ENCODE results near the gene PITPNM3. TPM values are rescaled to one million over a fixed set of nuclear protein-coding genes. Genes with fewer than 3 reads are reported as not detected.

Gene PITPNM3
- total and polyA plus RNA-seq, 2 experiments from 2014 or later, result 0.77 to 6.5 TPM

- Histone ChIP-seq H3K27me3 (no peaks in the 10 kb centered on the region), H3K4me3 (no peak overlapping the region), H3K36me3 (no peaks in the 10 kb centered on the region), H3K27ac (no peak overlapping the region), H3K4me1 (ENCODE audit: low read depth) (peaks cover 5% of the 10 kb centered on the region), H3K9me3 (ENCODE audit: low read depth) (no peaks in the 10 kb centered on the region)
- TF ChIP-seq CTCF (IDR thresholded peaks at IDR 0.05; ENCODE audit: low read depth, low read length), result no peak
- DNase-seq (ENCODE audit: low read depth in 1 of 2, low spot score in 1 of 2), result no peak
These were observed 14.5 kb upstream of the PITPNM3 start for GRCh38 chr17:6570731-6571451.

- no peaks in the 10 kb centered on the region for H3K27me3 ChIP-seq
- no peak for DNase-seq (ENCODE audit: low read depth in 1 of 2, low spot score in 1 of 2)
- H3K36me3 ChIP-seq, result no peaks in the 10 kb centered on the region
- no peak overlapping the region for H3K27ac ChIP-seq
- no peaks in the 10 kb centered on the region for H3K4me1 ChIP-seq (ENCODE audit: low read depth)
- no peaks in the 10 kb centered on the region for H3K9me3 ChIP-seq (ENCODE audit: low read depth)
- no peak overlapping the region for H3K4me3 ChIP-seq
- TF ChIP-seq CTCF (IDR thresholded peaks at IDR 0.05; ENCODE audit: low read depth, low read length), result no peak
These were observed 13.3 kb upstream of the PITPNM3 start for GRCh38 chr17:6569370-6570285.

GRCh38 chr17:6568184-6568758, 11.9 kb upstream of the PITPNM3 start:
- DNase-seq (ENCODE audit: low read depth in 1 of 2, low spot score in 1 of 2), result no peak
- Histone ChIP-seq H3K4me3 (no peak overlapping the region), H3K27ac (no peak overlapping the region), H3K36me3 (no peaks in the 10 kb centered on the region), H3K27me3 (no peaks in the 10 kb centered on the region), H3K9me3 (ENCODE audit: low read depth) (no peaks in the 10 kb centered on the region), H3K4me1 (ENCODE audit: low read depth) (no peaks in the 10 kb centered on the region)
- TF ChIP-seq CTCF (IDR thresholded peaks at IDR 0.05; ENCODE audit: low read depth, low read length), result no peak

GRCh38 chr17:6567528-6568183, 11.3 kb upstream of the PITPNM3 start:
- no peak for TF ChIP-seq CTCF (IDR thresholded peaks at IDR 0.05; ENCODE audit: low read depth, low read length)
- H3K27me3 ChIP-seq, result no peaks in the 10 kb centered on the region
- H3K27ac ChIP-seq, result no peak overlapping the region
- H3K4me3 ChIP-seq, result no peak overlapping the region
- no peaks in the 10 kb centered on the region for H3K9me3 ChIP-seq (ENCODE audit: low read depth)
- H3K4me1 ChIP-seq (ENCODE audit: low read depth), result no peaks in the 10 kb centered on the region
- peak in 1 of 2 donors; percentile 30 for DNase-seq (ENCODE audit: low read depth in 1 of 2, low spot score in 1 of 2)
- no peaks in the 10 kb centered on the region for H3K36me3 ChIP-seq

GRCh38 chr17:6561446-6561845, 5.1 kb upstream of the PITPNM3 start:
- Histone ChIP-seq H3K4me1 (ENCODE audit: low read depth) (no peaks in the 10 kb centered on the region), H3K36me3 (no peaks in the 10 kb centered on the region), H3K4me3 (no peak overlapping the region), H3K27ac (no peak overlapping the region), H3K9me3 (ENCODE audit: low read depth) (no peaks in the 10 kb centered on the region), H3K27me3 (peaks cover 24% of the 10 kb centered on the region)
- no peak for TF ChIP-seq CTCF (IDR thresholded peaks at IDR 0.05; ENCODE audit: low read depth, low read length)
- no peak for DNase-seq (ENCODE audit: low read depth in 1 of 2, low spot score in 1 of 2)

Data from cardiac muscle cell (in vitro differentiated cells and primary cell).